Measurements from ENCODE around the gene SLC39A3. TPM values are rescaled to one million over a fixed set of nuclear protein-coding genes. Genes with fewer than 3 reads are reported as not detected.

SLC39A3 gene
- total and polyA plus RNA-seq, 10 of the 15 experiments (the other 5 are each of a cell fraction or from before 2014, with no cell fraction given): 0.63 to 67.1 (median 51.2) TPM

DNA sequence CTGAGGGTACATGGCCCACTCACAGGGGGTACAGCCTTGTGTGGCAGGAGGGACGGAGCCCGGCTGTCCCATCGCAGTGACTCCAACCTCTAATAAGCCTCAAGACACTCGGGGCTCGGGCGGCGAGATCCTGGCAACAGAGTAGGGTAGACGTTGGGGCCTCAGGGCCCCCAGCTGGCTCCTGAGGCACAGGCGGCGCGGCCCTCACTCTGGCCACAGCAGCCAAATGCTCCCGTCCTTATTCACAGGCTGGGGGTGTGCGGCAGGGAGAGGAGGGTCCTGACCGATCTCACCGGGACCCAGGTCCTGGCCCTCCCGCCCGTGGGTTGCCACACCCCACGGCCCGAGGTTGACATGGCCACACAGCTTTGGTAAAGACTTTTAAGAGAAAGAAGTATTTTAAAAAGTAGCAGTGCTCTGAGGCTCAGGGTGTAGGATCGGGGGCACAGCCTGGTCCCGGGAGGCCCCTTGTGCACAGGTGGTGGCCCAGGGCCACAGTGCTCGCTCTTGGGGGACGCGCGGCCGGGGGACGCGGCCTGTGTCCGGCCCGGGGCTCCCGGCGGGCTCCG lies 7.6 kb downstream of the SLC39A3 start:
- Histone ChIP-seq H3K9me3 (replicated peaks; ENCODE audit: control insufficient read depth, insufficient read depth, low read length) (peaks cover 8% of the 10 kb centered on the region; the same call in 2 of the 3 replicates), H3K36me3 (ENCODE audit: control insufficient read depth in 2 of 2, insufficient read depth in 2 of 2, low read length in 1 of 2) (peaks cover 11 to 15% of the 10 kb centered on the region in 2 experiments; a peak in 3 of 4 replicates), H3K27me3 (replicated peaks in 1 of 2; ENCODE audit: control insufficient read depth in 2 of 2, insufficient read depth in 2 of 2, low read length in 1 of 2) (no peaks in the 10 kb centered on the region), H3K9ac (ENCODE audit: control insufficient read depth, insufficient read depth, low read length) (no peak overlapping the region), H3K4me1 (ENCODE audit: control insufficient read depth, insufficient read depth, low read length) (no peaks in the 10 kb centered on the region), H4K20me1 (ENCODE audit: control insufficient read depth, insufficient read depth) (no peaks in the 10 kb centered on the region), H3K79me2 (ENCODE audit: control insufficient read depth, insufficient read depth, low read length) (peaks cover 3% of the 10 kb centered on the region; the same call in 1 of the 2 replicates), H3K4me3 (no peak overlapping the region), H2AFZ (ENCODE audit: control insufficient read depth, low read depth, low read length) (no peak overlapping the region), H3K27ac (ENCODE audit: control insufficient read depth, insufficient read depth) (no peak overlapping the region), H3K4me2 (ENCODE audit: control insufficient read depth, insufficient read depth) (no peak overlapping the region)
- BruUV-seq (replicated peaks): no TSS peak
- ChIA-PET SMC1A (ENCODE audit: uncharacterized antibody, unreplicated experiment) (interaction anchor here (0.6 kb wide), 1 partner anchor 352 kb away, joined by 3 read pairs; no protein-coding TSS in a partner anchor), RAD21 (ENCODE audit: unreplicated experiment) (no interaction called here), CTCF (no interaction called here), POLR2A (no interaction called here)
- in situ Hi-C loops (cut with MboI): no loop called here
- no peak for DNase-seq (ENCODE audit: low read depth, low spot score)
- WGBS (ENCODE audit: insufficient coverage, insufficient replicate concordance, low lambda C conversion rate, missing lambda C conversion rate): 86% methylated on average over 32 of the region's 33 CpGs
- ATAC-seq: no peak
- TF ChIP-seq E2F8 (IDR thresholded peaks at IDR 0.05; ENCODE audit: low read depth, partially characterized antibody) (no peak), NR2C2 (IDR thresholded peaks at IDR 0.05; ENCODE audit: borderline replicate concordance, control insufficient read depth, insufficient read length, low read depth) (no peak), STAT1 (conservative IDR thresholded peaks at IDR 0.05) (no peak), TAF1 (IDR thresholded peaks at IDR 0.05; ENCODE audit: borderline replicate concordance, low read depth, low read length) (no peak), ZBTB4 (CRISPR knock-in tag; IDR thresholded peaks at IDR 0.05) (no peak), NFIC (IDR thresholded peaks at IDR 0.05; ENCODE audit: low read depth, low read length) (no peak), MTA2 (IDR thresholded peaks at IDR 0.05; ENCODE audit: low read depth) (no peak), CBX5 (IDR thresholded peaks at IDR 0.05; ENCODE audit: low read depth) (no peak), BCL11A (IDR thresholded peaks at IDR 0.05; ENCODE audit: low read depth, low read length) (no peak), RCOR1 (conservative IDR thresholded peaks at IDR 0.05; ENCODE audit: low read depth, low read length) (no peak)
- TF ChIP-seq, protein P1, sequence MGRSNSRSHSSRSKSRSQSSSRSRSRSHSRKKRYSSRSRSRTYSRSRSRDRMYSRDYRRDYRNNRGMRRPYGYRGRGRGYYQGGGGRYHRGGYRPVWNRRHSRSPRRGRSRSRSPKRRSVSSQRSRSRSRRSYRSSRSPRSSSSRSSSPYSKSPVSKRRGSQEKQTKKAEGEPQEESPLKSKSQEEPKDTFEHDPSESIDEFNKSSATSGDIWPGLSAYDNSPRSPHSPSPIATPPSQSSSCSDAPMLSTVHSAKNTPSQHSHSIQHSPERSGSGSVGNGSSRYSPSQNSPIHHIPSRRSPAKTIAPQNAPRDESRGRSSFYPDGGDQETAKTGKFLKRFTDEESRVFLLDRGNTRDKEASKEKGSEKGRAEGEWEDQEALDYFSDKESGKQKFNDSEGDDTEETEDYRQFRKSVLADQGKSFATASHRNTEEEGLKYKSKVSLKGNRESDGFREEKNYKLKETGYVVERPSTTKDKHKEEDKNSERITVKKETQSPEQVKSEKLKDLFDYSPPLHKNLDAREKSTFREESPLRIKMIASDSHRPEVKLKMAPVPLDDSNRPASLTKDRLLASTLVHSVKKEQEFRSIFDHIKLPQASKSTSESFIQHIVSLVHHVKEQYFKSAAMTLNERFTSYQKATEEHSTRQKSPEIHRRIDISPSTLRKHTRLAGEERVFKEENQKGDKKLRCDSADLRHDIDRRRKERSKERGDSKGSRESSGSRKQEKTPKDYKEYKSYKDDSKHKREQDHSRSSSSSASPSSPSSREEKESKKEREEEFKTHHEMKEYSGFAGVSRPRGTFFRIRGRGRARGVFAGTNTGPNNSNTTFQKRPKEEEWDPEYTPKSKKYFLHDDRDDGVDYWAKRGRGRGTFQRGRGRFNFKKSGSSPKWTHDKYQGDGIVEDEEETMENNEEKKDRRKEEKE (IDR thresholded peaks at IDR 0.05): no peak
- FAIRE-seq: no peak
- intact Hi-C loops (cut with micrococcal nuclease; ENCODE audit: unreplicated experiment): no loop called here

Measured in GM12878 (cell line).